B cell (primary cell): ENCODE results near the gene IGLL5. TPM values are rescaled to one million over a fixed set of nuclear protein-coding genes. Genes with fewer than 3 reads are reported as not detected.

Experiments used
- ATAC-seq: fragments of 200-7000 bp; cut with Tn5 transposase; one replicate; pipeline ENCODE4 v1.10.0; 2021; ENCODE audit warnings: low read depth, mild to moderate bottlenecking, moderate number of reproducible peaks, moderate library complexity
- CTCF ChIA-PET: fragments of 350-600 bp; sonication (Branson Sonifier 250); formaldehyde crosslinking; loops from one replicate; lab custom pipeline; 2021; ENCODE audit warnings: antibody characterized with exemption, inconsistent platforms; lab: Charles Lee
- POLR2A ChIA-PET: fragments of 350-600 bp; sonication (Branson Sonifier 250); formaldehyde crosslinking; loops from one replicate; lab custom pipeline; 2021; ENCODE audit warnings: antibody characterized with exemption; lab: Charles Lee
- DNase-seq: peaks from one replicate; pipeline ENCODE4 v3.0.0; 2013
- H2AFZ ChIP-seq: 2 replicates; pipeline ENCODE4 v1.6.1; 2012; ENCODE audit warnings: mild to moderate bottlenecking, low read depth, low read length; ENCODE audit not compliant: insufficient read depth, poor library complexity, severe bottlenecking
- H3K27ac ChIP-seq, 2 donors: 1 replicate in 1 of 2; 2 replicates in 1 of 2; pipeline ENCODE4 v1.5.1; 2012 to 2013; ENCODE audit warnings: low read length in 2 of 2, mild to moderate bottlenecking in 2 of 2, moderate library complexity in 1 of 2
- H3K27me3 ChIP-seq, 4 experiments: fragments of 200-600 bp in 1 of 4; sonication (generic) in 1 of 4; replicated peaks in 1 of 4; 1 replicate in 2 of 4; 2 replicates in 2 of 4; pipeline versions ENCODE4 v1.6.1 to v1.7.0; 2013 to 2016; ENCODE audit warnings: low read length in 3 of 4, mild to moderate bottlenecking in 2 of 4, mixed read lengths in 1 of 4, moderate library complexity in 1 of 4; ENCODE audit not compliant: insufficient read depth in 4 of 4, control insufficient read depth in 3 of 4; ENCODE audit errors: control extremely low read depth in 1 of 4
- H3K36me3 ChIP-seq, 2 experiments: replicated peaks in 1 of 2; 1 replicate in 1 of 2; 2 replicates in 1 of 2; pipeline versions ENCODE4 v1.6.1 to v1.7.1; 2013; ENCODE audit warnings: low read length in 1 of 2; ENCODE audit not compliant: insufficient read depth in 2 of 2, control insufficient read depth in 1 of 2; ENCODE audit errors: control extremely low read depth in 1 of 2, extremely low read depth in 1 of 2
- H3K4me1 ChIP-seq, 2 donors: fragments of 200-600 bp in 1 of 2; sonication (generic) in 1 of 2; 1 replicate in 1 of 2; 2 replicates in 1 of 2; pipeline versions ENCODE4 v1.5.1 to v1.6.1; 2013 to 2017; ENCODE audit warnings: low read length in 2 of 2; ENCODE audit not compliant: control insufficient read depth in 2 of 2, insufficient read depth in 2 of 2
- H3K4me2 ChIP-seq: replicated peaks from 2 replicates; pipeline ENCODE3; 2012; ENCODE audit warnings: mild to moderate bottlenecking, low read depth, low read length; ENCODE audit not compliant: poor library complexity, severe bottlenecking
- H3K4me3 ChIP-seq, 5 experiments: fragments of 200-600 bp in 1 of 5; sonication (generic) in 1 of 5; 1 replicate in 3 of 5; 2 replicates in 2 of 5; pipeline versions ENCODE4 v1.5.1 to v1.7.0; 2011 to 2016; ENCODE audit warnings: low read length in 4 of 5, mild to moderate bottlenecking in 4 of 5, low read depth in 2 of 5, control low read depth in 1 of 5, moderate library complexity in 1 of 5; ENCODE audit not compliant: insufficient read depth in 1 of 5; ENCODE audit errors: control extremely low read depth in 1 of 5, extremely low read depth in 1 of 5
- H3K79me2 ChIP-seq: fragments of 200-600 bp; sonication (generic); one replicate; pipeline ENCODE4 v1.6.0; 2016; ENCODE audit warnings: low read length; ENCODE audit not compliant: control insufficient read depth, insufficient read depth
- H3K9ac ChIP-seq: fragments of 200-600 bp; sonication (generic); 2 replicates; pipeline ENCODE4 v1.6.1; 2017; ENCODE audit warnings: mild to moderate bottlenecking, low read length, moderate library complexity
- H3K9me3 ChIP-seq, 3 donors: one replicate each; pipeline versions ENCODE4 v1.6.1 to v1.7.1; 2013; ENCODE audit warnings: low read length in 2 of 3; ENCODE audit not compliant: control insufficient read depth in 2 of 3, insufficient read depth in 1 of 3; ENCODE audit errors: control extremely low read depth in 1 of 3
- H4K20me1 ChIP-seq: 2 replicates; pipeline ENCODE4 v1.6.0; 2012; ENCODE audit warnings: mild to moderate bottlenecking, low read length; ENCODE audit not compliant: insufficient read depth, control insufficient read depth, poor library complexity, severe bottlenecking
- H3K27ac Mint-ChIP-seq: one replicate; pipeline ENCODE4 v1.8.0; 2021; ENCODE audit warnings: mixed read lengths
- H3K27me3 Mint-ChIP-seq: one replicate; pipeline ENCODE4 v1.8.0; 2021; ENCODE audit warnings: mixed read lengths
- H3K4me1 Mint-ChIP-seq: one replicate; pipeline ENCODE4 v1.8.0; 2021; ENCODE audit warnings: mixed read lengths
- H3K4me3 Mint-ChIP-seq: one replicate; pipeline ENCODE4 v1.8.0; 2021; ENCODE audit warnings: mixed read lengths
- H3K9me3 Mint-ChIP-seq: one replicate; pipeline ENCODE4 v1.8.0; 2022; ENCODE audit warnings: mixed read lengths; ENCODE audit not compliant: insufficient read depth
- CTCF ChIP-seq: fragments of 200-600 bp; IDR thresholded peaks from one replicate; pipeline ENCODE4 v1.8.0; 2022; ENCODE audit warnings: antibody characterized with exemption, mild to moderate bottlenecking
- EZH2 ChIP-seq: IDR thresholded peaks from 2 replicates; pipeline ENCODE4 v1.6.1; 2012; ENCODE audit warnings: borderline replicate concordance, low read depth, mild to moderate bottlenecking, moderate library complexity, low read length; ENCODE audit not compliant: insufficient read depth, poor library complexity, severe bottlenecking
- WGBS: methylation state at CpG from one replicate; pipeline ENCODE4 v1.1.5; 2013; ENCODE audit warnings: missing lambda C conversion rate; ENCODE audit not compliant: insufficient coverage; 5-methylcytosine and 5-hydroxymethylcytosine counted together
- intact Hi-C: fragments of 100-400 bp; cut with micrococcal nuclease; formaldehyde crosslinking; loops from one replicate; pipeline ENCODE4 v1.10.0; 2022
- polyA plus RNA-seq: library from polyadenylated mRNA; depleted of rRNA; stranded (reverse); fragments of >200 nt; gene quantifications from 2 replicates; pipeline ENCODE4 v1.2.3, GENCODE V29; 2012
- total RNA-seq, 2 donors: library from RNA; stranded (reverse); fragments of 120-200 nt in 1 of 2; gene quantifications; 1 replicate in 1 of 2; 2 replicates in 1 of 2; pipeline versions ENCODE4 v1.2.3 to v1.2.4, GENCODE V29; 2013 to 2022

IGLL5 gene
- total and polyA plus RNA-seq, 2 donors (not counting 1 experiment from before 2014, with no cell fraction given): 39.8 to 365 TPM

GRCh38 chr22:22914726-22915669 is 27.4 kb downstream of the IGLL5 start:
- no peak for DNase-seq
- CTCF ChIA-PET: no interaction called here
- H3K27ac Mint-ChIP-seq: peak overlapping the region; percentile 76

More at GRCh38 chr22:22914726-22915669, 27.4 kb downstream of the IGLL5 start:
- TF ChIP-seq CTCF (no peak), EZH2 (no peak)
- peaks cover 60% of the 10 kb centered on the region for H3K79me2 ChIP-seq
- Mint-ChIP-seq H3K4me1 (peaks cover 78% of the 10 kb centered on the region), H3K4me3 (no peak overlapping the region), H3K27me3 (no peaks in the 10 kb centered on the region), H3K9me3 (no peaks in the 10 kb centered on the region)
- H3K4me2 ChIP-seq: peak overlapping the region; percentile 61
- H4K20me1 ChIP-seq: no peaks in the 10 kb centered on the region
- WGBS: 94% methylated on average over 9 of the region's 11 CpGs
- no peaks in the 10 kb centered on the region for H3K27me3 ChIP-seq
- POLR2A ChIA-PET: interaction anchor here (0.6 to 0.9 kb wide), 2 partner anchors 14 to 702 kb away, joined by 3 read pairs; no protein-coding TSS in a partner anchor
- intact Hi-C loops: no loop called here
- H3K4me3 ChIP-seq: no peak overlapping the region
- peaks cover 0 to 3% of the 10 kb centered on the region in 2 experiments for H3K36me3 ChIP-seq
- H3K9me3 ChIP-seq: peaks cover 0 to 6% (median 0%) of the 10 kb centered on the region in 3 donors
- no peak for ATAC-seq
- H3K27ac ChIP-seq: peak overlapping the region; percentile 65 to 77
- peaks cover 60 to 82% of the 10 kb centered on the region in 2 donors for H3K4me1 ChIP-seq
- H2AFZ ChIP-seq: no peak overlapping the region
- H3K9ac ChIP-seq: no peak overlapping the region
